A673 (cell line): ENCODE data around the gene ACOT13. TPM values are rescaled to one million over a fixed set of nuclear protein-coding genes. Genes with fewer than 3 reads are reported as not detected.
A peak's percentile ranks its signal among the peaks of the same experiment; 100 is the strongest.

ENCODE experiments used
- BruUV-seq: library from RNA; stranded (reverse); fragments of 400-500 nt; replicated peaks from 2 replicates; lab custom pipeline; 2021; lab: Mats Ljungman, UMichigan
- CTCF ChIA-PET: fragments of 300-600 bp; sonication (Branson Sonifier 250); formaldehyde crosslinking; loops from one replicate; lab custom pipeline; 2022; ENCODE audit warnings: antibody characterized with exemption; lab: Charles Lee
- POLR2A ChIA-PET: fragments of 300-600 bp; sonication (Branson Sonifier 250); formaldehyde crosslinking; loops from one replicate; lab custom pipeline; 2022; ENCODE audit warnings: antibody characterized with exemption; ENCODE audit not compliant: low non-redundant PET; lab: Charles Lee
- DNase-seq: peaks from one replicate; pipeline ENCODE4 v3.0.0-alpha.2; 2015; ENCODE audit warnings: low spot score
- H3K27ac ChIP-seq: fragments of 200-600 bp; sonication (generic); 2 replicates; pipeline ENCODE4 v1.5.1; 2016; ENCODE audit warnings: mixed run types, low read depth, mild to moderate bottlenecking, mixed read lengths, antibody characterized with exemption, low read length; ENCODE audit not compliant: poor library complexity, severe bottlenecking
- H3K27me3 ChIP-seq: fragments of 200-600 bp; sonication (generic); replicated peaks from 2 replicates; pipeline ENCODE4 v1.6.1; 2017; ENCODE audit warnings: mixed run types, low read depth, mild to moderate bottlenecking, mixed read lengths, antibody characterized with exemption, low read length; ENCODE audit not compliant: insufficient read depth, poor library complexity
- H3K36me3 ChIP-seq: fragments of 200-600 bp; sonication (generic); 2 replicates; pipeline ENCODE4 v1.6.1; 2016; ENCODE audit warnings: mixed run types, mild to moderate bottlenecking, mixed read lengths, antibody characterized with exemption, low read length; ENCODE audit not compliant: insufficient read depth, poor library complexity, severe bottlenecking
- H3K4me1 ChIP-seq: fragments of 200-600 bp; sonication (generic); 2 replicates; pipeline ENCODE4 v1.6.1; 2017; ENCODE audit warnings: mixed run types, mild to moderate bottlenecking, mixed read lengths, antibody characterized with exemption, low read length; ENCODE audit not compliant: insufficient read depth, poor library complexity, severe bottlenecking
- H3K4me3 ChIP-seq: fragments of 200-600 bp; sonication (generic); 2 replicates; pipeline ENCODE4 v1.5.1; 2016; ENCODE audit warnings: low read depth, mixed run types, mild to moderate bottlenecking, mixed read lengths, low read length; ENCODE audit not compliant: poor library complexity, severe bottlenecking
- H3K9me3 ChIP-seq: fragments of 200-600 bp; sonication (generic); 2 replicates; pipeline ENCODE4 v1.6.1; 2016; ENCODE audit warnings: mixed run types, low read depth, mild to moderate bottlenecking, mixed read lengths, antibody characterized with exemption, low read length; ENCODE audit not compliant: poor library complexity, severe bottlenecking
- EZH2 ChIP-seq: fragments of 200-600 bp; sonication (generic); IDR thresholded peaks from 2 replicates; pipeline ENCODE4 v1.6.1; 2017; ENCODE audit warnings: borderline replicate concordance, low read depth, mild to moderate bottlenecking, mixed read lengths, antibody characterized with exemption, low read length; ENCODE audit not compliant: poor library complexity, severe bottlenecking
- intact Hi-C: fragments of 100-400 bp; cut with micrococcal nuclease; formaldehyde crosslinking; loops from one replicate; pipeline ENCODE4 v1.10.0; 2022; ENCODE audit not compliant: unreplicated experiment
- total RNA-seq: library from RNA; stranded (reverse); gene quantifications from 2 replicates; pipeline ENCODE4 v1.2.3, GENCODE V29; 2021
- TF ChIP-seq, protein P1 (sequence below): fragments of 300-800, 200-600 bp; sonication (generic); conservative IDR thresholded peaks from 2 replicates; pipeline ENCODE4 v1.5.1; 2017; ENCODE audit warnings: low read depth, mild to moderate bottlenecking, antibody characterized with exemption, low read length, moderate library complexity, mixed read lengths

Gene ACOT13
- total RNA-seq, 1 experiment from 2014 or later = 31.2 TPM

DNA sequence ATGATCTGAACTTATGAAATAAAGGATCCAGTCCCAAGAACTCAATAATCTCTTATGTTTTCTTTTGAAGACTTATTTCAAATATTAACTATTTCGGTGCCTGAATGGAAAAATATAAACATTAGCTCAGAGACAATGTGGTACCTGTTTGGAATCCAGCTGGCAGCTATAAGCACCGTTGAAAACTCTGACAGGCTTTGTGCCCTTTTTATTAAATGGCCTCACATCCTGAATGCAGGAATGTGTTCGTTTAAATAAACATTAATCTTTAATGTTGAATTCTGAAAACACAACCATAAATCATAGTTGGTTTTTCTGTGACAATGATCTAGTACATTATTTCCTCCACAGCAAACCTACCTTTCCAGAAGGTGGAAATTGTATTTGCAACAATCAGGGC lies 16.5 kb upstream of the ACOT13 start:
- BruUV-seq = TSS peak; percentile 65
- peaks cover 32% of the 10 kb centered on the region for H3K36me3 ChIP-seq

DNA sequence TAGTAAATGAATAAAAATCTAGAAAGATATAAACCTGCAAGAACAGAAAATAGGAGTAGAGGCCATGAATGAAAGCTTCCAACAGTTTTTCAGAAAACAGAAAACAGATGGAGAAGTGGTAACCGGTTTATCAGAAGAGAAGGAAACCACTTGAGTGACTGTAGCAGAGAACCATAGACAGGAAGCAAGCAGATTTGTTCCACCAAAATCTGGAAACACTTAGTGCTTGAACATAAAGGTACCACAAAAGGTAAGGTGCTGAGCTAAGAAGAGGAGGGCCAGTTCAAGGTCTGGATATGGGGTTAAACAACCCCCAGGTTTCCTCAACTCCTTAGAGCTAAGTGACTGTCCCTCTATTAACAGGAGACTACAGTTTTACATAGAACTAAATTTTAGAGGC lies 11.7 kb upstream of the ACOT13 start:
- DNase-seq = no peak
- no peak overlapping the region for H3K4me3 ChIP-seq
- no peaks in the 10 kb centered on the region for H3K9me3 ChIP-seq
- ChIA-PET POLR2A (no interaction called here), CTCF (no interaction called here)
- intact Hi-C loops = no loop called here
- no peaks in the 10 kb centered on the region for H3K27me3 ChIP-seq
- TF ChIP-seq EZH2 = no peak
- TF ChIP-seq, protein P1, sequence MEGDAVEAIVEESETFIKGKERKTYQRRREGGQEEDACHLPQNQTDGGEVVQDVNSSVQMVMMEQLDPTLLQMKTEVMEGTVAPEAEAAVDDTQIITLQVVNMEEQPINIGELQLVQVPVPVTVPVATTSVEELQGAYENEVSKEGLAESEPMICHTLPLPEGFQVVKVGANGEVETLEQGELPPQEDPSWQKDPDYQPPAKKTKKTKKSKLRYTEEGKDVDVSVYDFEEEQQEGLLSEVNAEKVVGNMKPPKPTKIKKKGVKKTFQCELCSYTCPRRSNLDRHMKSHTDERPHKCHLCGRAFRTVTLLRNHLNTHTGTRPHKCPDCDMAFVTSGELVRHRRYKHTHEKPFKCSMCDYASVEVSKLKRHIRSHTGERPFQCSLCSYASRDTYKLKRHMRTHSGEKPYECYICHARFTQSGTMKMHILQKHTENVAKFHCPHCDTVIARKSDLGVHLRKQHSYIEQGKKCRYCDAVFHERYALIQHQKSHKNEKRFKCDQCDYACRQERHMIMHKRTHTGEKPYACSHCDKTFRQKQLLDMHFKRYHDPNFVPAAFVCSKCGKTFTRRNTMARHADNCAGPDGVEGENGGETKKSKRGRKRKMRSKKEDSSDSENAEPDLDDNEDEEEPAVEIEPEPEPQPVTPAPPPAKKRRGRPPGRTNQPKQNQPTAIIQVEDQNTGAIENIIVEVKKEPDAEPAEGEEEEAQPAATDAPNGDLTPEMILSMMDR = no peak
- H3K4me1 ChIP-seq = peaks cover 4% of the 10 kb centered on the region
- H3K27ac ChIP-seq = no peak overlapping the region
- BruUV-seq = no TSS peak
- peaks cover 31% of the 10 kb centered on the region for H3K36me3 ChIP-seq

More for the DNA sequence above, 16.5 kb upstream of the ACOT13 start:
- Histone ChIP-seq H3K27ac (no peak overlapping the region), H3K4me1 (peaks cover 15% of the 10 kb centered on the region), H3K9me3 (no peaks in the 10 kb centered on the region), H3K27me3 (no peaks in the 10 kb centered on the region), H3K4me3 (no peak overlapping the region)
- TF ChIP-seq EZH2 = no peak
- TF ChIP-seq, protein P1 = no peak
- POLR2A ChIA-PET = no interaction called here
- no peak for DNase-seq
- CTCF ChIA-PET = no interaction called here
- intact Hi-C loops = no loop called here

DNA sequence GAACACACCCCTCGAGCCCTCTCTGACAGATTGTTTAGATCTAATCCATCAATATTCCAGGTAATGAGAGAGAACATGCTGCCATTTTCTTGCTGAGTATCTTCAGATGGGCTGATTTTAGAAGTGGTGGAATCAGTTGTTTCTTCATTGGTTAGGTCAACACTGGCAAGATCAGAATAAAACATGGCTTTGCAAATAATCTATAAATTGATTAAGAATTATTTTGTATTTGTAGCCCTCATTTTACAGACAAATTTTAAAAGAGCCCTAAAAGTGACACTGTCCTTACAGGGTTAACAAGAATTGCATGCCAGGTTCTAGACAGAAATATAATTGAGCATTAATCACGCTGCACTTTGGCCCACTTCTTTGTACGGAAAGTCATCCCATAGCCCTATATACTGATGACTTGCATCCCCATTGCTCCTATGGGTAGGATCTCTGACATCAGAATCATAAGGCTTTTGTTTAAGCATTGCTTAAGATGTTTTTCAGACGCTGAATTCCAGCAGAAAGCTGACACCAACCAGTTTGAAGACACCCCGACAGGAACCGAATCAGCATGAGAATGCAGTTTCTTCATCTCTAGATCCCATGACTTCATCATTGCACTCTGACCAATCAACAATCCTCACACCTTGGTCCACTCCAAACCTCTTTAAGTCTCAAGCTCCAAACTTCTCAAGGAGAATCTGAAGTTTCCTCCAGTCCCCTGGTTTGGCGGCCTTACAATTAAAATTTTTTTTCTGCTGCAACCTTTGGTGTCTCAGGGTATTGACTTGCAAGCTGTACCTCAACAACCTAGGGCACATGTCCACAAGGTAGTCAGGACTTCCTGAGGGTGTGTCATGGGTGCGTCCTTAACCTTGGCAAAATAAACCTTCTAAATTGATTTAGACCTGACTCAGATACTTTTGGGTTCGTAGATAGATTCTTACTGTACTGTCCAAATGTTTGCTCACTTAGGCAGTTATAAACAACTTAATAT lies 8.0 kb upstream of the ACOT13 start:
- no peak for TF ChIP-seq EZH2
- TF ChIP-seq, protein P1 = no peak
- Histone ChIP-seq H3K27me3 (no peaks in the 10 kb centered on the region), H3K9me3 (no peaks in the 10 kb centered on the region), H3K4me1 (no peaks in the 10 kb centered on the region), H3K27ac (no peak overlapping the region), H3K36me3 (peaks cover 16% of the 10 kb centered on the region), H3K4me3 (no peak overlapping the region)
- CTCF ChIA-PET = no interaction called here
- DNase-seq = no peak
- POLR2A ChIA-PET = no interaction called here
- BruUV-seq = no TSS peak
- intact Hi-C loops = no loop called here
